Measurements from ENCODE around the gene KLK5.

- no peak for TF ChIP-seq CTCF (IDR thresholded peaks at IDR 0.05)
- no peak for TF ChIP-seq EZH2 (IDR thresholded peaks at IDR 0.05; ENCODE audit: borderline replicate concordance, insufficient read depth, low read depth, low read length, poor library complexity, severe bottlenecking)
Observed at GRCh38 chr19:50910722-50911121, 42.1 kb downstream of the KLK5 start.
